Suprapubic skin (tissue), 4 donors: ENCODE data around the gene MCTP1. TPM values are rescaled to one million over a fixed set of nuclear protein-coding genes. Genes with fewer than 3 reads are reported as not detected.

Experiments
- DNase-seq, 2 donors: peaks; one replicate each; pipeline ENCODE4 v3.0.0-alpha.2; 2019; ENCODE audit warnings: low spot score in 2 of 2
- H3K27ac ChIP-seq: fragments of 200-600 bp; sonication (generic); one replicate; pipeline ENCODE4 v1.5.1; 2019
- H3K27me3 ChIP-seq: fragments of 200-600 bp; sonication (generic); one replicate; pipeline ENCODE4 v1.5.1; 2019
- H3K36me3 ChIP-seq: fragments of 200-600 bp; sonication (generic); one replicate; pipeline ENCODE4 v1.5.1; 2019
- H3K4me1 ChIP-seq: fragments of 200-600 bp; sonication (generic); one replicate; pipeline ENCODE4 v1.5.1; 2019
- H3K4me3 ChIP-seq: fragments of 200-600 bp; sonication (generic); one replicate; pipeline ENCODE4 v1.5.1; 2019; ENCODE audit warnings: mild to moderate bottlenecking
- H3K9me3 ChIP-seq: fragments of 200-600 bp; sonication (generic); one replicate; pipeline ENCODE4 v1.5.1; 2019
- CTCF ChIP-seq, 2 donors: fragments of 200-600 bp in 1 of 2; fragments of 450-650 bp in 1 of 2; sonication (generic) in 1 of 2; IDR thresholded peaks; one replicate each; pipeline ENCODE4 v1.5.1; 2016 to 2019; ENCODE audit warnings: antibody characterized with exemption in 2 of 2, mild to moderate bottlenecking in 1 of 2, moderate library complexity in 1 of 2
- EP300 ChIP-seq: sonication (generic); formaldehyde crosslinking; IDR thresholded peaks from one replicate; pipeline ENCODE4 v1.6.1; 2017; ENCODE audit warnings: antibody characterized with exemption
- POLR2A ChIP-seq, 2 donors: fragments of 450-650 bp; IDR thresholded peaks; one replicate each; pipeline ENCODE4 v1.6.1; 2017; ENCODE audit warnings: antibody characterized with exemption in 2 of 2, mild to moderate bottlenecking in 2 of 2, moderate library complexity in 2 of 2
- POLR2AphosphoS5 ChIP-seq, 3 donors: sonication (generic); formaldehyde crosslinking; IDR thresholded peaks; one replicate each; pipeline ENCODE4 v1.6.1; 2017; ENCODE audit warnings: antibody characterized with exemption in 3 of 3
- WGBS: methylation state at CpG from one replicate; pipeline ENCODE4 v1.1.5; 2018; 5-methylcytosine and 5-hydroxymethylcytosine counted together
- total RNA-seq, 4 donors: library from RNA; depleted of rRNA; stranded (reverse); fragments of >200 nt; gene quantifications; one replicate each; pipeline ENCODE4 v1.1.0, GENCODE V29; 2016

Gene MCTP1
- total RNA-seq, 4 donors from 2014 or later: 5.0 to 19.1 (median 10.6) TPM

- Histone ChIP-seq H3K9me3 (no peaks in the 10 kb centered on the region), H3K36me3 (no peaks in the 10 kb centered on the region), H3K27ac (no peak overlapping the region), H3K27me3 (no peaks in the 10 kb centered on the region), H3K4me3 (no peak overlapping the region), H3K4me1 (no peaks in the 10 kb centered on the region)
- no peak for DNase-seq
- 70% methylated on average over 5 of the region's 5 CpGs for WGBS
- TF ChIP-seq POLR2AphosphoS5 (IDR thresholded peaks at IDR 0.05) (no peak), EP300 (no peak), POLR2A (IDR thresholded peaks at IDR 0.05) (no peak), CTCF (IDR thresholded peaks at IDR 0.05) (no peak)
Observed at GRCh38 chr5:95027151-95027721, 257.7 kb downstream of the MCTP1 start.

- no peak for DNase-seq
- TF ChIP-seq EP300: no peak
- H3K4me1 ChIP-seq: no peaks in the 10 kb centered on the region
- no peaks in the 10 kb centered on the region for H3K27me3 ChIP-seq
- no peaks in the 10 kb centered on the region for H3K36me3 ChIP-seq
- 82% methylated on average over 2 of the region's 2 CpGs for WGBS
- H3K27ac ChIP-seq: no peak overlapping the region
- H3K4me3 ChIP-seq: no peak overlapping the region
- H3K9me3 ChIP-seq: no peaks in the 10 kb centered on the region
Observed at GRCh38 chr5:95026718-95027117, 258.2 kb downstream of the MCTP1 start.

GRCh38 chr5:95022967-95023695, 261.8 kb downstream of the MCTP1 start:
- no peaks in the 10 kb centered on the region for H3K4me1 ChIP-seq
- no peaks in the 10 kb centered on the region for H3K9me3 ChIP-seq
- no peaks in the 10 kb centered on the region for H3K27me3 ChIP-seq
- TF ChIP-seq POLR2A (IDR thresholded peaks at IDR 0.05) (no peak), CTCF (IDR thresholded peaks at IDR 0.05) (no peak)
- WGBS: 84% methylated on average over 5 of the region's 5 CpGs
- no peak for DNase-seq
- no peaks in the 10 kb centered on the region for H3K36me3 ChIP-seq
- H3K27ac ChIP-seq: no peak overlapping the region
- no peak overlapping the region for H3K4me3 ChIP-seq

GRCh38 chr5:95020345-95020744, 264.5 kb downstream of the MCTP1 start:
- H3K27ac ChIP-seq: no peak overlapping the region
- H3K4me3 ChIP-seq: no peak overlapping the region
- 18% methylated on average over 1 of the region's 1 CpG for WGBS
- no peaks in the 10 kb centered on the region for H3K36me3 ChIP-seq
- no peak for DNase-seq
- TF ChIP-seq EP300 (no peak), CTCF (IDR thresholded peaks at IDR 0.05) (no peak), POLR2AphosphoS5 (IDR thresholded peaks at IDR 0.05) (no peak), POLR2A (IDR thresholded peaks at IDR 0.05) (no peak)
- H3K27me3 ChIP-seq: no peaks in the 10 kb centered on the region
- no peaks in the 10 kb centered on the region for H3K9me3 ChIP-seq
- H3K4me1 ChIP-seq: no peaks in the 10 kb centered on the region

- Histone ChIP-seq H3K4me1 (no peaks in the 10 kb centered on the region), H3K9me3 (no peaks in the 10 kb centered on the region), H3K36me3 (no peaks in the 10 kb centered on the region), H3K4me3 (no peak overlapping the region), H3K27ac (no peak overlapping the region), H3K27me3 (no peaks in the 10 kb centered on the region)
- 79% methylated on average over 2 of the region's 2 CpGs for WGBS
- DNase-seq: no peak
- TF ChIP-seq POLR2A (IDR thresholded peaks at IDR 0.05) (no peak), POLR2AphosphoS5 (IDR thresholded peaks at IDR 0.05) (no peak)
Observed at GRCh38 chr5:95018946-95019345, 265.9 kb downstream of the MCTP1 start.

- Histone ChIP-seq H3K27ac (no peak overlapping the region), H3K9me3 (no peaks in the 10 kb centered on the region), H3K36me3 (no peaks in the 10 kb centered on the region), H3K27me3 (no peaks in the 10 kb centered on the region), H3K4me3 (no peak overlapping the region), H3K4me1 (no peaks in the 10 kb centered on the region)
- WGBS: 93% methylated on average over 1 of the region's 1 CpG
- TF ChIP-seq POLR2AphosphoS5 (IDR thresholded peaks at IDR 0.05): no peak
- no peak for TF ChIP-seq POLR2A (IDR thresholded peaks at IDR 0.05)
- TF ChIP-seq EP300: no peak
- no peak for TF ChIP-seq CTCF (IDR thresholded peaks at IDR 0.05)
- no peak for DNase-seq
Observed at GRCh38 chr5:95018511-95018910, 266.4 kb downstream of the MCTP1 start.
